Spleen (tissue), 11 donors: Measurements from ENCODE around the gene GP5. TPM values are rescaled to one million over a fixed set of nuclear protein-coding genes. Genes with fewer than 3 reads are reported as not detected.

ENCODE experiments used
- DNase-seq: peaks from one replicate; pipeline ENCODE4 v3.0.0-alpha.2; 2020
- H3K27ac ChIP-seq, 8 donors: fragments of 200-600 bp; sonication (generic) in 7 of 8; 1 replicate in 4 of 8; 2 replicates in 4 of 8; pipeline versions ENCODE4 v1.5.0 to v1.8.0; 2016 to 2021; ENCODE audit warnings: inconsistent platforms in 4 of 8, mild to moderate bottlenecking in 4 of 8, moderate library complexity in 1 of 8
- H3K27me3 ChIP-seq, 7 donors: fragments of 200-600 bp; sonication (generic) in 6 of 7; replicated peaks in 1 of 7; 1 replicate in 4 of 7; 2 replicates in 3 of 7; pipeline versions ENCODE4 v1.5.0 to v1.8.0; 2016 to 2021; ENCODE audit warnings: inconsistent platforms in 3 of 7, mild to moderate bottlenecking in 1 of 7
- H3K36me3 ChIP-seq, 6 donors: fragments of 200-600 bp; sonication (generic) in 5 of 6; 1 replicate in 4 of 6; 2 replicates in 2 of 6; pipeline versions ENCODE4 v1.5.0 to v1.8.0; 2016 to 2021; ENCODE audit warnings: inconsistent platforms in 2 of 6
- H3K4me1 ChIP-seq, 6 donors: fragments of 200-600 bp; sonication (generic) in 5 of 6; 1 replicate in 3 of 6; 2 replicates in 3 of 6; pipeline versions ENCODE4 v1.5.0 to v1.8.0; 2016 to 2021; ENCODE audit warnings: inconsistent platforms in 3 of 6
- H3K4me3 ChIP-seq, 8 donors: fragments of 200-600 bp; sonication (generic) in 7 of 8; 1 replicate in 4 of 8; 2 replicates in 4 of 8; pipeline versions ENCODE4 v1.5.0 to v1.8.0; 2016 to 2021; ENCODE audit warnings: inconsistent platforms in 4 of 8, mild to moderate bottlenecking in 4 of 8, moderate library complexity in 2 of 8
- H3K9me3 ChIP-seq, 8 donors: fragments of 200-600 bp; sonication (generic) in 7 of 8; 1 replicate in 4 of 8; 2 replicates in 4 of 8; pipeline versions ENCODE4 v1.5.0 to v1.8.0; 2016 to 2021; ENCODE audit warnings: inconsistent platforms in 4 of 8
- POLR2A ChIP-seq, 3 donors: fragments of 450-650 bp; IDR thresholded peaks; one replicate each; pipeline ENCODE4 v1.5.1; 2017; ENCODE audit warnings: antibody characterized with exemption in 3 of 3, mild to moderate bottlenecking in 1 of 3
- POLR2AphosphoS5 ChIP-seq, 3 donors: sonication (generic); formaldehyde crosslinking; IDR thresholded peaks; one replicate each; pipeline ENCODE4 v1.5.1; 2017; ENCODE audit warnings: antibody characterized with exemption in 3 of 3
- WGBS, 5 donors: extraction: QIAGEN DNeasy Blood & Tissue Kit in 3 of 5; methylation state at CpG; one replicate each; pipeline versions ENCODE4 v1.1.5 to v1.1.7; 2013 to 2018; 5-methylcytosine and 5-hydroxymethylcytosine counted together
- intact Hi-C: fragments of 100-400 bp; cut with DNase I; formaldehyde crosslinking; loops from one replicate; pipeline ENCODE4 v1.15.0; 2023; ENCODE audit warnings: low total_unique reads
- polyA plus RNA-seq, 3 donors: library from polyadenylated mRNA; stranded (reverse); fragments of 200-250 nt; gene quantifications; one replicate each; pipeline ENCODE4 v1.2.1, GENCODE V29; 2013
- total RNA-seq, 7 donors: library from RNA; depleted of rRNA in 3 of 7; stranded (reverse); fragments of >200 nt in 3 of 7; fragmentation: NEBNext Ultra II Directional in 4 of 7; extraction: Animal tissue kit (Norgen Biotek cat#: 25700) in 4 of 7; gene quantifications; one replicate each; pipeline versions ENCODE4 v1.1.0 to v1.2.1, GENCODE V29; 2016 to 2021
- TF ChIP-seq, protein P1 (sequence below), 11 experiments: fragments of 200-600 bp in 7 of 11; fragments of 450-650 bp in 4 of 11; sonication (generic) in 4 of 11; IDR thresholded peaks in 8 of 11; conservative IDR thresholded peaks in 3 of 11; 1 replicate in 7 of 11; 2 replicates in 4 of 11; pipeline versions ENCODE4 v1.4.0 to v1.8.0; 2016 to 2021; ENCODE audit warnings: antibody characterized with exemption in 11 of 11, inconsistent platforms in 4 of 11, mild to moderate bottlenecking in 1 of 11
- donor health status: healthy with polysubstance abuse.
- donor health status: DM: no; HTN: no; CAD: no; lungs with moderate emphysema.
- donor health status: DM: no; HTN: no; CAD: no.
- donor health status: Bipolar disorder and iron deficiency.
- donor health status: healthy.
- donor health status: DM: no; HTN: no; CAD: no.
- donor health status: DM: yes; HTN: yes; CAD: no.

Gene GP5
- total and polyA plus RNA-seq, 10 donors, result 0.15 to 1.8 (median 0.55) TPM

DNA sequence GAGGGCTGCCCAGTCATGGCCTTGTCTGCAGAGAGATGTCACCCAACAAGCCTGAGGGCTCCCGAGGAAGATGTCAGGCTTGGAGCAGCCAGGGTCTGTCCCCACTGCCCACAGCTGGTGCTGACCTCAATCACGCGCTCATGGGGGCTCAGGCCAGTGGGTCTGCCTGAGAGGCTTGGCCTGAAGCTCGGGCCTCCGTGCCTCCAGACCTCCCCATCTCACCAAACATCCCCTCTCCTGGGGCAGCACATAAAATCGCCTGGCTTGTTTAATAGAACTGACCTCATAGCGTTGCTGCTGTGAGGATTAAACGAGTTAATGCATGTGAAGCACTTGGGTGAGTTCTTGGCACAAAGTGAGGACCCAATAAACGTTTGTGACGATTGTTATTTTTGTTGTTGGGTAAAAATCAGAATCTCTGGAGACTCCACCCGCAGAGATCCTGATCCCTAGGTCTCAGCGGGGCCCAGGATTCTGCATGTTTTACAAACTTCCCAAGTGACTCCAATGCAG is 33.0 kb downstream of the GP5 start:
- Histone ChIP-seq H3K27me3 (peaks cover 0 to 36% (median 0%) of the 10 kb centered on the region in 7 donors), H3K36me3 (no peaks in the 10 kb centered on the region), H3K4me1 (peaks cover 0 to 10% (median 0%) of the 10 kb centered on the region in 6 donors), H3K9me3 (no peaks in the 10 kb centered on the region), H3K4me3 (no peak overlapping the region), H3K27ac (no peak overlapping the region)
- intact Hi-C loops, result no loop called here
- 75 to 92% (median 80%) methylated on average over 9 to 12 of the region's 12 CpGs for WGBS, 5 donors
- DNase-seq, result no peak
- TF ChIP-seq, protein P1, sequence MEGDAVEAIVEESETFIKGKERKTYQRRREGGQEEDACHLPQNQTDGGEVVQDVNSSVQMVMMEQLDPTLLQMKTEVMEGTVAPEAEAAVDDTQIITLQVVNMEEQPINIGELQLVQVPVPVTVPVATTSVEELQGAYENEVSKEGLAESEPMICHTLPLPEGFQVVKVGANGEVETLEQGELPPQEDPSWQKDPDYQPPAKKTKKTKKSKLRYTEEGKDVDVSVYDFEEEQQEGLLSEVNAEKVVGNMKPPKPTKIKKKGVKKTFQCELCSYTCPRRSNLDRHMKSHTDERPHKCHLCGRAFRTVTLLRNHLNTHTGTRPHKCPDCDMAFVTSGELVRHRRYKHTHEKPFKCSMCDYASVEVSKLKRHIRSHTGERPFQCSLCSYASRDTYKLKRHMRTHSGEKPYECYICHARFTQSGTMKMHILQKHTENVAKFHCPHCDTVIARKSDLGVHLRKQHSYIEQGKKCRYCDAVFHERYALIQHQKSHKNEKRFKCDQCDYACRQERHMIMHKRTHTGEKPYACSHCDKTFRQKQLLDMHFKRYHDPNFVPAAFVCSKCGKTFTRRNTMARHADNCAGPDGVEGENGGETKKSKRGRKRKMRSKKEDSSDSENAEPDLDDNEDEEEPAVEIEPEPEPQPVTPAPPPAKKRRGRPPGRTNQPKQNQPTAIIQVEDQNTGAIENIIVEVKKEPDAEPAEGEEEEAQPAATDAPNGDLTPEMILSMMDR (IDR thresholded peaks at IDR 0.05 in 8 of 11, conservative IDR thresholded peaks at IDR 0.05 in 3 of 11), result no peak
- TF ChIP-seq POLR2A (IDR thresholded peaks at IDR 0.05), result no peak
- TF ChIP-seq POLR2AphosphoS5 (IDR thresholded peaks at IDR 0.05), result no peak

- 75 to 98% (median 85%) methylated on average over 5 to 6 of the region's 6 CpGs for WGBS, 5 donors
- H3K9me3 ChIP-seq, result no peaks in the 10 kb centered on the region
- no peak overlapping the region for H3K27ac ChIP-seq
- TF ChIP-seq POLR2A (IDR thresholded peaks at IDR 0.05) (no peak), POLR2AphosphoS5 (IDR thresholded peaks at IDR 0.05) (no peak)
- TF ChIP-seq, protein P1 (IDR thresholded peaks at IDR 0.05 in 8 of 11, conservative IDR thresholded peaks at IDR 0.05 in 3 of 11), result no peak
- peaks cover 0 to 31% (median 0%) of the 10 kb centered on the region in 7 donors for H3K27me3 ChIP-seq
- no peak overlapping the region for H3K4me3 ChIP-seq
- H3K4me1 ChIP-seq, result peaks cover 0 to 10% (median 0%) of the 10 kb centered on the region in 6 donors
- no peaks in the 10 kb centered on the region for H3K36me3 ChIP-seq
- intact Hi-C loops, result no loop called here
- no peak for DNase-seq
Observed at GRCh38 chr3:194365526-194365925, 33.5 kb downstream of the GP5 start.

- intact Hi-C loops, result no loop called here
- H3K27ac ChIP-seq, result peak overlapping the region in 2 of 8 donors; percentile 6 to 15
- WGBS, 5 donors, result 67 to 75% (median 70%) methylated on average over 20 of the region's 20 CpGs
- H3K27me3 ChIP-seq, result peaks cover 0 to 25% (median 0%) of the 10 kb centered on the region in 7 donors
- no peak overlapping the region for H3K4me3 ChIP-seq
- DNase-seq, result no peak
- H3K36me3 ChIP-seq, result no peaks in the 10 kb centered on the region
- TF ChIP-seq, protein P1 (IDR thresholded peaks at IDR 0.05 in 8 of 11, conservative IDR thresholded peaks at IDR 0.05 in 3 of 11), result no peak
- TF ChIP-seq POLR2A (IDR thresholded peaks at IDR 0.05), result no peak
- peak in 1 of 3 donors; percentile 13 for TF ChIP-seq POLR2AphosphoS5 (IDR thresholded peaks at IDR 0.05)
- H3K9me3 ChIP-seq, result no peaks in the 10 kb centered on the region
- peaks cover 0 to 10% (median 0%) of the 10 kb centered on the region in 6 donors for H3K4me1 ChIP-seq
Observed at GRCh38 chr3:194364652-194365434, 34.2 kb downstream of the GP5 start.

DNA sequence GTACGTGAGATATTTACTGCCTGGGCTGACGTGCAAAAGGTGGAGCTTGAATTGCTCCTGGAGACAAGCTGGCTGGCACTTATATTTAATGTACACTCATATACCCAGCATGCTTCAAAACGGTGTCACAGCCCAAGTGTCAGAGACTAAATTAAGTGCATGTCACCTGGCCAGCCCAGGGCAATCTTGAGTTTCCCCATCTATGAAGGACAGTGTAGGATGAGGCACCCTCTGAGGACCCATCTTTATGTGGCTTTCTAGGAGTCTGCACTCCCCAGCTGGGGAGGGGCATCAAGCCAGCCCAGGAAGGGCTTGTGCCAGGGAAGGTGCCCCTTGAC is 34.8 kb downstream of the GP5 start:
- H3K4me3 ChIP-seq, result no peak overlapping the region
- H3K27ac ChIP-seq, result no peak overlapping the region
- no peaks in the 10 kb centered on the region for H3K36me3 ChIP-seq
- no peak for DNase-seq
- intact Hi-C loops, result no loop called here
- peaks cover 0 to 10% (median 0%) of the 10 kb centered on the region in 6 donors for H3K4me1 ChIP-seq
- 68 to 90% (median 81%) methylated on average over 3 of the region's 3 CpGs for WGBS, 5 donors
- TF ChIP-seq, protein P1 (IDR thresholded peaks at IDR 0.05 in 8 of 11, conservative IDR thresholded peaks at IDR 0.05 in 3 of 11), result no peak
- TF ChIP-seq POLR2AphosphoS5 (IDR thresholded peaks at IDR 0.05), result no peak
- peaks cover 0 to 20% (median 0%) of the 10 kb centered on the region in 7 donors for H3K27me3 ChIP-seq
- H3K9me3 ChIP-seq, result no peaks in the 10 kb centered on the region
